Natural killer cell (primary cell): Measurements from ENCODE around the gene YOD1. TPM values are rescaled to one million over a fixed set of nuclear protein-coding genes. Genes with fewer than 3 reads are reported as not detected.

Experiments
- ATAC-seq, 3 donors: fragments of 150-1000 bp in 2 of 3; fragments of 200-7000 bp in 1 of 3; cut with Tn5 transposase; 1 replicate in 1 of 3; 2 replicates in 2 of 3; pipeline ENCODE4 v1.10.0; 2021; ENCODE audit warnings: mild to moderate bottlenecking in 2 of 3, moderate library complexity in 2 of 3
- DNase-seq, 2 donors: peaks; one replicate each; pipeline versions ENCODE4 v3.0.0 to v3.0.0-alpha.2; 2013 to 2021; ENCODE audit warnings: mixed read lengths in 1 of 2
- H3K27ac ChIP-seq: one replicate; pipeline ENCODE4 v1.5.1; 2013; ENCODE audit warnings: mild to moderate bottlenecking, low read length
- H3K27me3 ChIP-seq: one replicate; pipeline ENCODE4 v1.6.1; 2013; ENCODE audit warnings: low read length; ENCODE audit not compliant: control insufficient read depth, insufficient read depth
- H3K36me3 ChIP-seq: one replicate; pipeline ENCODE4 v1.6.1; 2013; ENCODE audit warnings: low read length; ENCODE audit not compliant: control insufficient read depth, insufficient read depth
- H3K4me1 ChIP-seq: one replicate; pipeline ENCODE4 v1.6.1; 2013; ENCODE audit warnings: low read length; ENCODE audit not compliant: control insufficient read depth, insufficient read depth
- H3K4me3 ChIP-seq: one replicate; pipeline ENCODE4 v1.5.1; 2013; ENCODE audit warnings: low read length
- H3K9me3 ChIP-seq: one replicate; pipeline ENCODE4 v1.6.1; 2013; ENCODE audit warnings: low read length; ENCODE audit not compliant: control insufficient read depth, insufficient read depth
- H3K27ac Mint-ChIP-seq, 2 donors: one replicate each; pipeline ENCODE4 v1.8.0; 2022; ENCODE audit warnings: mild to moderate bottlenecking in 2 of 2, mixed read lengths in 2 of 2, moderate library complexity in 1 of 2
- H3K27me3 Mint-ChIP-seq, 2 donors: one replicate each; pipeline ENCODE4 v1.8.0; 2022; ENCODE audit warnings: low read depth in 2 of 2, mixed read lengths in 2 of 2
- H3K36me3 Mint-ChIP-seq: one replicate; pipeline ENCODE4 v1.8.0; 2022; ENCODE audit warnings: mixed read lengths
- H3K4me1 Mint-ChIP-seq, 2 donors: one replicate each; pipeline ENCODE4 v1.8.0; 2022; ENCODE audit warnings: mixed read lengths in 2 of 2
- H3K4me3 Mint-ChIP-seq: one replicate; pipeline ENCODE4 v1.8.0; 2022; ENCODE audit warnings: mild to moderate bottlenecking, moderate library complexity, mixed read lengths
- H3K9me3 Mint-ChIP-seq, 2 donors: one replicate each; pipeline ENCODE4 v1.8.0; 2022; ENCODE audit warnings: mixed read lengths in 2 of 2
- WGBS: methylation state at CpG from one replicate; pipeline ENCODE4 v1.1.7; 2013; ENCODE audit warnings: missing lambda C conversion rate; ENCODE audit not compliant: insufficient coverage; 5-methylcytosine and 5-hydroxymethylcytosine counted together
- intact Hi-C: fragments of 100-400 bp; cut with micrococcal nuclease; formaldehyde crosslinking; loops from one replicate; pipeline ENCODE4 v1.14.2; 2022
- total RNA-seq, 4 donors: library from RNA; stranded (reverse); fragments of 120-200 nt in 1 of 4; gene quantifications; one replicate each; pipeline versions ENCODE4 v1.2.3 to v1.2.4, GENCODE V29; 2013 to 2022
- TF ChIP-seq, protein P1 (sequence below): fragments of 200-600 bp; IDR thresholded peaks from one replicate; pipeline ENCODE4 v1.8.0; 2022; ENCODE audit warnings: antibody characterized with exemption

Gene YOD1
- total RNA-seq, 3 donors from 2014 or later (not counting 1 experiment from before 2014, with no cell fraction given): 20.6 to 22.8 (median 21.2) TPM

DNA sequence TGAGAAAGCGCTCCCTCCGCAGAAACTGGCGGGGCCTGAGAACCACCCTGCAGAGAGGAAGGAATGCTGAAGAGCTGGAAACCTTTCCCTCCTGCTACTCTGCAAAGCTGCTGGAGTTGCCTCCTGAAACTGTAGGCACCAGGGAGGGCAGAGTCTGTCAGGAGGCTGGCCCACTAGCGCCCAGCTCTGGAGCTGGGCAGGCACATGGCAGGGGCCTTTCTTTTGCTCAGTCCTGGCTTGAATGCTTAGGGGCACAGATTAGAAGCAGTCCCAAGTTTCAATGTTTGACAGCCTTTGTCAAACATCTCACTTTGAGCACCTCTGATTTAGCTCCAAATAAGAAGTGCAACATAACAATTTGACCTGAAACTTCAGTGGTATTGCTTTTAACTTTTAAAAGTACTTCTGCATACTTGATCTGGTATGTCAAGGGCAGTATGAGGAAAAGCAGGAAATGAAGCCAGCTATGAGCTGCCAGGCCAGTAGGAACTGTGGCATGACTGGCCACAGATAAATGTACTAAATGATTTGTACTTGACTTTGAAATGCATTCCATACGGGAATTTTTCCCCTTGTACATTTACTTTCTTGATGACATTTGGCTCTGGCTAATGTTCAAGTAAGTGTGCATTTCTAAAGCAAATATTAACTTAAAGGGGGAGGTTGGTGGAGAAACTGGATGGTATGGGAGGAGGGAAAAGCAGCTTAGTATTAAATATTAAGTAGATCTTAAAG, 25.7 kb downstream of the YOD1 start:
- WGBS: 64% methylated on average over 5 of the region's 5 CpGs
- Histone ChIP-seq H3K36me3 (no peaks in the 10 kb centered on the region), H3K27ac (no peak overlapping the region), H3K9me3 (no peaks in the 10 kb centered on the region), H3K4me3 (no peak overlapping the region), H3K4me1 (no peaks in the 10 kb centered on the region), H3K27me3 (no peaks in the 10 kb centered on the region)
- TF ChIP-seq, protein P1, sequence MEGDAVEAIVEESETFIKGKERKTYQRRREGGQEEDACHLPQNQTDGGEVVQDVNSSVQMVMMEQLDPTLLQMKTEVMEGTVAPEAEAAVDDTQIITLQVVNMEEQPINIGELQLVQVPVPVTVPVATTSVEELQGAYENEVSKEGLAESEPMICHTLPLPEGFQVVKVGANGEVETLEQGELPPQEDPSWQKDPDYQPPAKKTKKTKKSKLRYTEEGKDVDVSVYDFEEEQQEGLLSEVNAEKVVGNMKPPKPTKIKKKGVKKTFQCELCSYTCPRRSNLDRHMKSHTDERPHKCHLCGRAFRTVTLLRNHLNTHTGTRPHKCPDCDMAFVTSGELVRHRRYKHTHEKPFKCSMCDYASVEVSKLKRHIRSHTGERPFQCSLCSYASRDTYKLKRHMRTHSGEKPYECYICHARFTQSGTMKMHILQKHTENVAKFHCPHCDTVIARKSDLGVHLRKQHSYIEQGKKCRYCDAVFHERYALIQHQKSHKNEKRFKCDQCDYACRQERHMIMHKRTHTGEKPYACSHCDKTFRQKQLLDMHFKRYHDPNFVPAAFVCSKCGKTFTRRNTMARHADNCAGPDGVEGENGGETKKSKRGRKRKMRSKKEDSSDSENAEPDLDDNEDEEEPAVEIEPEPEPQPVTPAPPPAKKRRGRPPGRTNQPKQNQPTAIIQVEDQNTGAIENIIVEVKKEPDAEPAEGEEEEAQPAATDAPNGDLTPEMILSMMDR: no peak
- intact Hi-C loops: no loop called here
- Mint-ChIP-seq H3K4me3 (no peak overlapping the region), H3K27me3 (peaks cover 25 to 28% of the 10 kb centered on the region in 2 donors), H3K36me3 (no peaks in the 10 kb centered on the region), H3K4me1 (no peaks in the 10 kb centered on the region), H3K27ac (no peak overlapping the region), H3K9me3 (no peaks in the 10 kb centered on the region)
- no peak for DNase-seq
- no peak for ATAC-seq

DNA sequence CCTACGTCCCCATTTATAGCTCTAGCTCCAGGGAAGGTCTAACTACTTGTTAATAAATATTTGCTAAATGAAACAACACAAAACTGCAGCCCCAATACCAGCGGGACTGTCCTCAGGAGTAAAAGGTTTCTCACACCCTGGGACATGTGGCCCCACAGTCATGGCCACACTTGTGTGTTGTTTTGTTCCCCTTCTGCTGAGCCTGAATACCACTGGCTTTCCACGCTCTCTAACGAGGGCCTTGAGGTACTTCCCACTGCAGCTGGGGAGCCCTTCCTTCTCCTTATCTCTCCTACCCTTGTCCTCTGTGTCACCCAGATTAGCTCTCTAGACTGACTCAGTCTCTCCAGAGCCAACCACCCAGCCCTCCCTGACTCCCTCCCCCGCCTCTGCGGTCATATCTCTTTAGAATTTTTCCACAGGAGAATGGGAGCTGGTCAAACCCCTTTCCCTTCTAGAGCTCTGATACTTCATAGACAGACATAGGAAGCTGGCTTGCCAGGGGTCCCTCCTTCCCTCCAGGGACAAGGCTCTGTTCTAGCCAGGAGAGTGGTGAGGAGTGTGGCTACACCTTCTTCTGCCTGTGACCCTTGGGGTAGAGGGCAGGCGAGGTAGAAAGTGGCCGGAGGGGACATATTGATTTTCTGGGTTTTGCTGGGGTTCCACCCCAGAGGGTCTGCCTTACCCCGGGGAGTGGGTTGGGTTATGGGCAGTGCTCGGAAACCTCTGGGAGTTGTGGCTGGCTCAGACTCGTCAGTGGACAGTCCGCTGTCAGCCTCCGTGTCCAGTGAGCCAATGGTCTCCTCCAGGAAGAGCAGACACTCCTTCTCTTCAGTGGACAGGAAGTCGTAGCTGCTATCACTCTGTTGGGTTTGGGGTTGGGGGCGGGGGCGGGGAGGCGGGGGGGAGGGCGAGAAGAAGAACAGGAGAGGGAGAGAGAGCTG, 26.5 kb downstream of the YOD1 start:
- DNase-seq (no peak), ATAC-seq (peak in 1 of 3 donors; percentile 41)
- Mint-ChIP-seq H3K4me1 (no peaks in the 10 kb centered on the region), H3K4me3 (no peak overlapping the region), H3K27me3 (peaks cover 19 to 23% of the 10 kb centered on the region in 2 donors), H3K27ac (no peak overlapping the region), H3K9me3 (no peaks in the 10 kb centered on the region), H3K36me3 (no peaks in the 10 kb centered on the region)
- Histone ChIP-seq H3K4me3 (no peak overlapping the region), H3K4me1 (no peaks in the 10 kb centered on the region), H3K36me3 (no peaks in the 10 kb centered on the region), H3K27me3 (no peaks in the 10 kb centered on the region), H3K9me3 (no peaks in the 10 kb centered on the region), H3K27ac (no peak overlapping the region)
- TF ChIP-seq, protein P1: no peak
- WGBS: 62% methylated on average over 16 of the region's 18 CpGs
- intact Hi-C loops: no loop called here

DNA sequence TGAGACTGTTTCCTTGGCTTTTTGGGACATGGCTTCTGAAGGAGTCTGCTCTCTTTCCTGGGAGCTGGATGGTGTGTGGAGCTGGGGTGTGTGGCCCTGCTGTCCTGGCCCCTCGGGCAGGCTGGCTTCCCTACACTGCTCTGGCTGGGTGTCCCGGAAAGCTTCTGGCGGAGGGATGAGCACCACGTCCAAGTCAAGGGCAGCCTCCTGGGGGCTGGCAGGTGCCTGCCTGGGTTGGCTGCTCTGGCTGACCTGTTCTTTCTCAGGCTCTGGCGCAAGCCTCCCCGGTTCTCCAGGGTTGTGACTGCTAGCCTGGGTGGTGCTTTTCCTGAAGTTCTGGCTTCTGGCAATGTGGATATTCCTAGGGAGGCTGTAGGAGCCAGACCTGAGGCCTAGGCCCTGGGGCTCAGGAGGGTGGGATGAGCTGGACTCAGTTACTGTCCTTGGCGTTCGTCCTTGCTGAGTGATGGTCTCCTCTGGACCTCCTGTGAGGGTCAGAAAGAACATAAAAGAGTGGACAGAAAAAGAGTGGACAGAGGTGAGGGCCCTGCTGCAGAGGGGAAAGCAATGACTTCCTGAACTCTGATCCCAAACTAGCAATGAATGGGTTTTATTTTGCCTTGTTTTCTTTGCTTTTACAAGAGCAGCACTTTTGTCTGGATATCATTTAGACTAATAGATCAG, 27.9 kb downstream of the YOD1 start:
- intact Hi-C loops: no loop called here
- no peak for ATAC-seq
- Histone ChIP-seq H3K27me3 (no peaks in the 10 kb centered on the region), H3K9me3 (no peaks in the 10 kb centered on the region), H3K27ac (no peak overlapping the region), H3K36me3 (no peaks in the 10 kb centered on the region), H3K4me3 (no peak overlapping the region), H3K4me1 (no peaks in the 10 kb centered on the region)
- WGBS: 90% methylated on average over 8 of the region's 8 CpGs
- DNase-seq: no peak
- TF ChIP-seq, protein P1: no peak
- H3K4me1 Mint-ChIP-seq: no peaks in the 10 kb centered on the region
- H3K27ac Mint-ChIP-seq: no peak overlapping the region
- H3K27me3 Mint-ChIP-seq: peaks cover 7 to 20% of the 10 kb centered on the region in 2 donors
- no peak overlapping the region for H3K4me3 Mint-ChIP-seq
- no peaks in the 10 kb centered on the region for H3K9me3 Mint-ChIP-seq
- no peaks in the 10 kb centered on the region for H3K36me3 Mint-ChIP-seq
